Measurements from ENCODE around the gene SFR1.

GRCh38 chr10:104090611-104091010, 31.4 kb upstream of the SFR1 start:
- no peak for TF ChIP-seq CTCF (IDR thresholded peaks at IDR 0.05; ENCODE audit: insufficient read depth, low read length)
- TF ChIP-seq POLR2AphosphoS5 (IDR thresholded peaks at IDR 0.05; ENCODE audit: low read depth) = no peak
